ENCODE data around the gene PUS1. TPM values are rescaled to one million over a fixed set of nuclear protein-coding genes. Genes with fewer than 3 reads are reported as not detected.

The PUS1 gene
- total and polyA plus RNA-seq, 2 donors from 2014 or later, result 16.1 to 28.8 TPM

DNA sequence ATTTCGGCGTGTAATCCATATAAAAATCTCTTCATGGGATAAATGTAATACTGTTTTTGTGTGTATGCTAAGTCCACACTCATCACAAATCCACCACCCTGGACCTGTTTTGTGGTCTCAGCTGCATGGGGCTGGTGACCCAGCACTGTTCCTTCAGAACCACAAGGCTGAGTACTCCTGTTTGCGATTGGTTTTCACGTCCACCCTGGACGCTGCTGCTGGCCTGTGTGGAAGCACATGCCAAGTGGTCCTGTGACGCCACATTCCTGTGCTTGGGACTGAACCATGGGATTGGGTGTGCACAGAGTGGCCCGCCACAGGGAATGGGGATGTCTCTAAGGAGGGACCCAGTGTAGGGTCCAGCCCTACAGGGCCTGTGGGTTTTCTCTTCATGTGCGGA, 4.3 kb downstream of the PUS1 start:
- intact Hi-C loops (cut with DNase I), result no loop called here
- DNase-seq (peak in 1 of 5 donors; percentile 48), FAIRE-seq (no peak)
- Histone ChIP-seq H3K27ac (ENCODE audit: low read depth in 2 of 2, low read length in 2 of 2) (no peak overlapping the region), H3K36me3 (ENCODE audit: control insufficient read depth in 2 of 3, insufficient read depth in 3 of 3, low read length in 3 of 3) (peaks cover 2 to 22% (median 19%) of the 10 kb centered on the region in 3 donors), H3K9me3 (ENCODE audit: control insufficient read depth in 2 of 3, insufficient read depth in 1 of 3, low read length in 3 of 3) (no peaks in the 10 kb centered on the region), H3K4me1 (ENCODE audit: control insufficient read depth in 2 of 3, insufficient read depth in 2 of 3, low read depth in 1 of 3, low read length in 3 of 3) (peaks cover 0 to 6% (median 4%) of the 10 kb centered on the region in 3 donors), H3K4me3 (ENCODE audit: low read length in 3 of 3) (no peak overlapping the region), H3K9ac (ENCODE audit: low read length in 3 of 3) (no peak overlapping the region), H3K27me3 (ENCODE audit: control insufficient read depth, insufficient read depth, low read length) (no peaks in the 10 kb centered on the region)
- TF ChIP-seq, protein P1, sequence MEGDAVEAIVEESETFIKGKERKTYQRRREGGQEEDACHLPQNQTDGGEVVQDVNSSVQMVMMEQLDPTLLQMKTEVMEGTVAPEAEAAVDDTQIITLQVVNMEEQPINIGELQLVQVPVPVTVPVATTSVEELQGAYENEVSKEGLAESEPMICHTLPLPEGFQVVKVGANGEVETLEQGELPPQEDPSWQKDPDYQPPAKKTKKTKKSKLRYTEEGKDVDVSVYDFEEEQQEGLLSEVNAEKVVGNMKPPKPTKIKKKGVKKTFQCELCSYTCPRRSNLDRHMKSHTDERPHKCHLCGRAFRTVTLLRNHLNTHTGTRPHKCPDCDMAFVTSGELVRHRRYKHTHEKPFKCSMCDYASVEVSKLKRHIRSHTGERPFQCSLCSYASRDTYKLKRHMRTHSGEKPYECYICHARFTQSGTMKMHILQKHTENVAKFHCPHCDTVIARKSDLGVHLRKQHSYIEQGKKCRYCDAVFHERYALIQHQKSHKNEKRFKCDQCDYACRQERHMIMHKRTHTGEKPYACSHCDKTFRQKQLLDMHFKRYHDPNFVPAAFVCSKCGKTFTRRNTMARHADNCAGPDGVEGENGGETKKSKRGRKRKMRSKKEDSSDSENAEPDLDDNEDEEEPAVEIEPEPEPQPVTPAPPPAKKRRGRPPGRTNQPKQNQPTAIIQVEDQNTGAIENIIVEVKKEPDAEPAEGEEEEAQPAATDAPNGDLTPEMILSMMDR (IDR thresholded peaks at IDR 0.05; ENCODE audit: borderline replicate concordance, extremely low read depth, insufficient read depth), result no peak

DNA sequence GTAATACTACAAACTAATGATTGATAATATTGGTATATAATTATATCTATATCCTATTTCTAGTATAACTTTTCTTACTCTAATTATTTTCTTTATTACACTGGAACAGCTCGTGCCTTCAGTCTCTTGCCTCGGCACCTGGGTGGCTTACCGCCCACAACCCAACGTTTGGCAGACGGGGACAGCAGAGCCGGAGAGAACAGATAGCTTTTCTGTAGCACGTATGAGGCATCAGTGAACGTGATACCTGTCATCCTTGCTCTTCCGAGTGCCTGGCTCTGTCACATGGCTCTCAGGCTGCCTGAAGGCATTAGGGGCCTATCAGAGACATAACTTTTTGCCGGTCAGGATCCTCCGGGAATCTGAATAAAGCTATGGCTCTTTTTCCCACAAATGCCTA, 5.5 kb downstream of the PUS1 start:
- no peak overlapping the region for H3K27ac ChIP-seq (ENCODE audit: low read depth in 2 of 2, low read length in 2 of 2)
- no peaks in the 10 kb centered on the region for H3K27me3 ChIP-seq (ENCODE audit: control insufficient read depth, insufficient read depth, low read length)
- no peak overlapping the region for H3K4me3 ChIP-seq (ENCODE audit: low read length in 3 of 3)
- no peaks in the 10 kb centered on the region for H3K9me3 ChIP-seq (ENCODE audit: control insufficient read depth in 2 of 3, insufficient read depth in 1 of 3, low read length in 3 of 3)
- H3K9ac ChIP-seq (ENCODE audit: low read length in 3 of 3), result no peak overlapping the region
- peak in 1 of 5 donors; percentile 30 for DNase-seq
- peaks cover 2 to 22% (median 19%) of the 10 kb centered on the region in 3 donors for H3K36me3 ChIP-seq (ENCODE audit: control insufficient read depth in 2 of 3, insufficient read depth in 3 of 3, low read length in 3 of 3)
- peaks cover 0 to 6% (median 4%) of the 10 kb centered on the region in 3 donors for H3K4me1 ChIP-seq (ENCODE audit: control insufficient read depth in 2 of 3, insufficient read depth in 2 of 3, low read depth in 1 of 3, low read length in 3 of 3)
- TF ChIP-seq, protein P1 (IDR thresholded peaks at IDR 0.05; ENCODE audit: borderline replicate concordance, extremely low read depth, insufficient read depth), result no peak
- FAIRE-seq, result no peak
- intact Hi-C loops (cut with DNase I), result no loop called here

DNA sequence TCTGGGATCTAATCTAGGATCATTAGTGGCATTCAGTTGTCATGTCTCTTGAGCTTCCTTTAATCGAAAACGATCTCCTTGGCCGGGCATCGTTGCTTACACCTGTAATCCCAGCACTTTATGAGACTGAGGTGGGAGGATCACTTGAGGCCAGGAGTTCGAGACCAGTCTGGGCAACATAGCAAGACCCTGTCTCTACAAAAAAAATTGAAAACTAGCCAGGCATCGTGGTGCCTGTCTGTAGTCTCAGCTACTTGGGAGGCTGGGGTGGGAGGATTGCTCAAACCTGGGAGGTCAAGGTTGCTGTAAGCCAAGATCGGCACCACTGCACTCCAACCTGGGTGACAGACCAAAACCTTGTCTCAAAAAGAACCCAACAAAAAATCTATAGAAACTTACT, 9.0 kb downstream of the PUS1 start:
- DNase-seq (peak in 1 of 5 donors; percentile 18), FAIRE-seq (no peak)
- Histone ChIP-seq H3K27me3 (ENCODE audit: control insufficient read depth, insufficient read depth, low read length) (no peaks in the 10 kb centered on the region), H3K27ac (ENCODE audit: low read depth in 2 of 2, low read length in 2 of 2) (no peak overlapping the region), H3K4me3 (ENCODE audit: low read length in 3 of 3) (no peak overlapping the region), H3K9me3 (ENCODE audit: control insufficient read depth in 2 of 3, insufficient read depth in 1 of 3, low read length in 3 of 3) (no peaks in the 10 kb centered on the region), H3K4me1 (ENCODE audit: control insufficient read depth in 2 of 3, insufficient read depth in 2 of 3, low read depth in 1 of 3, low read length in 3 of 3) (no peaks in the 10 kb centered on the region), H3K36me3 (ENCODE audit: control insufficient read depth in 2 of 3, insufficient read depth in 3 of 3, low read length in 3 of 3) (peaks cover 0 to 16% (median 10%) of the 10 kb centered on the region in 3 donors), H3K9ac (ENCODE audit: low read length in 3 of 3) (no peak overlapping the region)
- intact Hi-C loops (cut with DNase I), result no loop called here
- TF ChIP-seq, protein P1 (IDR thresholded peaks at IDR 0.05; ENCODE audit: borderline replicate concordance, extremely low read depth, insufficient read depth), result no peak

DNA sequence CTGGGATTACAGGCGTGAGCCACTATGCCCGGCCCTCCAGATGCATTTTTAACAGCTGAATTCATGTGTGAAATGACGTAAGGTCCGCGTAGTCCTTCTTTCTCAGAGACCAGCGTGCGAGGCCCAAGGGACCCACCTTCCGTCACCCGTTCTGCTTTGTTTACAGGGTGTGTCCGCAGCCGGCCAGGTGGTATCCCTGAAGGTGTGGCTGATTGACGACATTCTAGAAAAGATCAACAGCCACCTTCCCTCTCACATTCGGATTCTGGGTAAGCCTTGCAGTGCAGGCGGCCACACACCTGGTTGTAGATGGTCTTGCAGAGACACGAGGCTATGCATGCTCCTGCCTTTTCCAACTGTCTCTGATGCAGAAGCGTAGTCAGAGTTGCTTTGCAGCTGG, 9.9 kb downstream of the PUS1 start:
- Histone ChIP-seq H3K27ac (ENCODE audit: low read depth in 2 of 2, low read length in 2 of 2) (no peak overlapping the region), H3K9ac (ENCODE audit: low read length in 3 of 3) (no peak overlapping the region), H3K9me3 (ENCODE audit: control insufficient read depth in 2 of 3, insufficient read depth in 1 of 3, low read length in 3 of 3) (no peaks in the 10 kb centered on the region), H3K4me1 (ENCODE audit: control insufficient read depth in 2 of 3, insufficient read depth in 2 of 3, low read depth in 1 of 3, low read length in 3 of 3) (no peaks in the 10 kb centered on the region), H3K36me3 (ENCODE audit: control insufficient read depth in 2 of 3, insufficient read depth in 3 of 3, low read length in 3 of 3) (peaks cover 0 to 12% (median 6%) of the 10 kb centered on the region in 3 donors), H3K4me3 (ENCODE audit: low read length in 3 of 3) (no peak overlapping the region), H3K27me3 (ENCODE audit: control insufficient read depth, insufficient read depth, low read length) (no peaks in the 10 kb centered on the region)
- TF ChIP-seq, protein P1 (IDR thresholded peaks at IDR 0.05; ENCODE audit: borderline replicate concordance, extremely low read depth, insufficient read depth), result no peak
- FAIRE-seq (no peak), DNase-seq (peak in 2 of 5 donors; percentile 23 to 51)
- intact Hi-C loops (cut with DNase I), result no loop called here

All from kidney (tissue), 14 donors.